NCI-H2107 treated with DMSO at 0.1 percent for 48 hours (cell line): ENCODE results near the gene LHX1.
A peak's percentile ranks its signal among the peaks of the same experiment; 100 is the strongest.

Experiments
- DNase-seq: peaks from one replicate; lab custom pipeline; 2025; ENCODE audit not compliant: unreplicated experiment; lab: John Stamatoyannopoulos, UW

LHX1 gene

DNA sequence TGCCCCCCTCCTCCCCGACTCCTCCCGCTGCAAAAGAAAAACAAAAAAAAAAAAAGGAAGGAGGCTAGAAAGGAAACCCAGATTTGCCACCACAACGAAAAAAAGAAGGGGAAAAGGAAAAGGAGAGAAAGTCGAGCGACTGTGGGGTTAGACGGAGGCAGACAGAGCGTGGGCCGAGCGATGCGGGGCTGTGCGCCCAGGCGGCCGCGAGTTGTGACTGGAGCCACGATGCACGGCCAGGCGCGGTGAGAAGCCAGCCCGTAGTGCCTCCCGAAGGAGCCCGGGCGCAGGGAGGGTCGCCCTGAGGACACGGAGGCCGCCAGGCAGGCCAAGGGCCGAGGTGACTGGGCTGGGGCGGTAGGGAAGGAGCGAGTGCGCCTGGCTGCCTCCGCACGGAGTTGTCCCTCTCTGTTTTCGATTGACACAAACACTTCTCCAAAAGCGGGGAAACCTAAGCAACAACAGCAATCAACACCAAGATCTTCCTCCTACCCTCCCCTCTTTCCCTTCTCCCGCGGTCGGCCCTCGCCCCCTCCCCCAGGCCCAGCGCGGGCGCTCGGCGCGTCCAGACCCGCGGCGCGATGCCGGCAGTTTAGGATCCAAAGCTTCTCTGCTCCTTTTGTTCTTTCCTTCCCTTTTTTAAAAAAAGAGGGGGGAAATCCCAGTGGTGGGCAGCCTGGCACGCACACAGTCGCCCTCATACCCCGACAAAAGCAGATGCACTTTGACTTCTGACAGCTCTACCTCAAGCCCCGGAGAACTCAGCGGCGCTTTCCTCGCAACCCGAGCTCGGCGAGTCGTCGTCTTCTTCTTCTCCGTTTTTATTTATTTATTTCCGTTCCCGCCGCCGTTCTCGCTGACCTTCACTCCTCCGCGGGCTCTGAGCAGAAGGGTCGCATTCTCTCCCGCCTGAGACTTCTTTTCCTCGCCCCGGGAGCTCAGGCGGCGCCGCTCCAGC is at the start of gene LHX1:
LHX1 (plus strand) TSS at position 475 of the 958 bp plus-strand sequence. CDS start 723 bp downstream, outside the sequence.
- no peak for DNase-seq

DNA sequence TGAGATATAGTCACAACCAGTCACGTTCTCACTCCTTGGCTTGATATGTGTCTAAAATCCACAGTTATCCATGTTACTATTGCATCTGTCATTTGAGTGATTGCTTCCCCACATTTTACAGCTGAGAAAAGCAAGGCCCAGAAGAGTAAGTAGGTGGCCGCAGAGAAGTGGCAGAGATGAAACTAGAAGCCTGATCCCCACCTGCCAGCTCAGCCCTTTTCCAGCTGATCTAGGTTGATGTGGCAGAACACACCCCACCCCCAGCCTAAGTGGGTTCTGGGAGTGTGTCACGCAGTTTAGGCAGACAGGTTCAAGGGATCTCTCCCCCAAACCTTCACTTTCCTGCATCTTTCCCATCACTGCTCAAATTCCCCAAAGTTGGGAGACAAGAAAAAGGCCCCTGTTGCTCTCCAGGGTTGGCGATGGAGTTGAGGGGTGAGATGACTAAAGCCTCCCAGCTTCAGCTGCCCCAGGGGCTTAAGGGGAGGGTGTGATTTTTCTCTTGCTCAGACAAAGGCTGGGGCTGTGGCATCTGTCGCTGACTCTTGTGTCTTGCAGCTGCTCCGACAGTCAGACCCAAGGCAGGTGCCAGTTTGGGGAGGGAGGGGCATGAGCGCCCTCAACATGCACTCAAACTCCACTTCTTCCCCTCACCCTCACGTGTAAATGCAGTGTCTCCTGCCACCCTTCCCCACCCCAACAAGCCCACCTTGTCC is 48.9 kb upstream of the LHX1 start:
- peak; percentile 87 for DNase-seq

DNA sequence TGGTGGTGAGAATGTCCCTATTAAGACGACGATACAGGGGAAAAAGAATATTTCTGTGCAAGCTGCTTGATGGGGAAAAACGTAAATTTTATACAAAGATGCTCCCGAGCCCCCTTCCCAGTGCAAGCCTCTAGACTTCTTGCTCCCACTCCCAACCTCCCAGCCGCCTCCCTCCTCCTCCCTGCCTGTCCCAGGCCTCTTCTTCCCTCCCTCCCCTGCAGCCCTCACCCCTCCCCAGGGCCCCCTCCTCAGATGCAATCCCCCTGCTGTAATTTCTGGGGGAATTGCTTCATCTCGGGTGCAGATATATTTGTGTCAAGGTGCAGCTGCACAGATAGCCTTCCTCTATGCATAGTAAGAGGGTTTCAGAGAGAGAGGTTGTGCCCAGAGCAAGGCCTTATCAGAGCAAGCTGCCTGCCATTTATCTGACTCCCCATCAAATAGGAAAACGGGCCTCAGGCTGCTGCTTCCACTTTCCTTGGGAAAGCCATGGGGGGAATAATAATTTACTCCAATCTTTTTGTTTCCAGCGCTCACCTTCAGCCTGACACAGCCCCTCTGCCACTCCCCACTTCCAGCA is 47.4 kb upstream of the LHX1 start:
- no peak for DNase-seq

DNA sequence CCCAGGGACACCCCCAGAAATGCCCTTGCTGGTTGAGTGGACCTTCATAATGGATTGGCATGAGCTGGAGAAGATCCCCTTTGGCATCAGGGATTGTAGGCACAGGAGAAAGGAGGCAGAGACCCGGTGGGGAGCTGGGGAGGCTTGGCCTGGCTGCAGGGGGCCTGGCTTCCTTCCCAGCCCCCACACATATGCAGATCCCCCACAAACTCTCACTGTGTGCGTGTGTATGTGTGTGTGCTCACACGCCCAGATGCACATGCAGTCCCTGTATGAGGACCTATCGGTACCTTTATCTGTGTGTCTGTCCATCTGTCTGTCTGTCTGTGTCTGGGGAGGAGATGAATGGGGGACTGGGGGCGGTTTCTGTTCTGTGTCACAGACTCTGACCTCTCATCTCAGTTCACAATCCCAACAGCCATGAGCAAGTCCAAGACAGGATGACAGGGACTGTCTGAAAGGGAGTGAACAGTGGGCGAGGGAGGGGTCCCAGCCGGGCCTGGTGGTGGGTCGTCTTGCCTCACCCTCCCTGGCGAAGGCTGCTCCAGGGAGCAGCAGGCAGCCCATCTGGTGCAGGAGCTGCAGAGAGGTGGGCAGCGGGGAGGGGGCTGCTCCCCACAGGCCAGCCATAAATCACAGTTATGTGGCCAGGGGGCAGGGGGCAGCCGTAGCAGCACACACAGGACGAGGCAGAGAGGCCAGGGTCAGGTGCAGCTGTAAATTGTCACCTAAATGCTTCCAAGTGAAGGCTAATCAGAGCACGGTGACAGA is 46.7 kb upstream of the LHX1 start:
- no peak for DNase-seq

DNA sequence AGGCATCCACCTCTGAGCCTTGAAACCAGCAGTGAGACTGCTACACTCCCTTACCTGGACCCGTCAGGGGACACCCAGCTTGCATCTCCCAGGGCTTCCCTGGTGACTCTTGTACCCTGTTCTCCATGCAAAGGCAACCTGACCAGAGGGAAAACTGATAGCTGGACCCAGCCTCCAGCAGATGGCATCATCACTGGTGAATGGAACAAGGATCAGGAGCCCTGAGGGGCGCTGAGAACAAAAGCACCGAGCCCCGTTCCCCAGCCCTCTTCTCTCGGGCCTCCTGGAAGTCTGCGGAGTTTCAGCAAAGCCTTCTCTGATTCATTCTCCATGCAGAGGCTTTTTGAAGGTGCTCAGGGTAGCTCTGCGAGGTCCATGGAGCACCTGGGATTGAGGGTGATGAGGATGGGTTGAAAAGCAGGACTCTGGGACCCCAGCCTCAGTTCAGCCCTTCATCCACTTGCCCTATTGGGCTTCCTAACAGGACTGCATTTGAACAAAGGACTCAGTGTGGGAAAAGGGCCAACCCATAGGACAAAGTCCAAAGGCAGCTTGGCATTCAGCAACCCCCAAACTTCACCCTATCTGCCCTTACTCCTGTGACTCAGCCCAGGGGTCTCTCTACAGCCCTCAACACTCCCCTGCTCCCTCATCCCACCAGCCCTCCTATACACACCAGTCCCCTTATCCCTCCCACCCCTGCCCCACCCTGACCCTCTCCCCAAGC is 45.0 kb upstream of the LHX1 start:
- no peak for DNase-seq

DNA sequence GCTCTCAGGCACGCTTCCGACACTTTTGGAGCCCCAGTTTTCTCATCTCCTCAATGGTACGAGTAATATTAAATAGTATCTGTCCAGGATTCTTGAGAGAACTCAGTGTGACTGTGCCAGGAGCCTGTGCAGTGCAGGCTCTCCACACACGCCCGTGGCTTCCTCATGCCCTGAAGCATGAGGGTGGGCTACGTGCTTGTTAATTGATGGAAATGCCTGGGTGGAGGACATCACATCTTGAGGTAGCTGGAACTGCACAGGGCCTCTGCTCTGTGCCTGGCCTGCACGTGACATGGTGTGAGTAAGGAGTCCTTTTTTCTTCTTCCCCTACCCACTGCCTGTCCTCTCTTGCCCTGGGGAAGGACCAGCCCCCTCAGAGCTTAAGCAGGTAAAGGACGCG is 43.1 kb upstream of the LHX1 start:
- no peak for DNase-seq

DNA sequence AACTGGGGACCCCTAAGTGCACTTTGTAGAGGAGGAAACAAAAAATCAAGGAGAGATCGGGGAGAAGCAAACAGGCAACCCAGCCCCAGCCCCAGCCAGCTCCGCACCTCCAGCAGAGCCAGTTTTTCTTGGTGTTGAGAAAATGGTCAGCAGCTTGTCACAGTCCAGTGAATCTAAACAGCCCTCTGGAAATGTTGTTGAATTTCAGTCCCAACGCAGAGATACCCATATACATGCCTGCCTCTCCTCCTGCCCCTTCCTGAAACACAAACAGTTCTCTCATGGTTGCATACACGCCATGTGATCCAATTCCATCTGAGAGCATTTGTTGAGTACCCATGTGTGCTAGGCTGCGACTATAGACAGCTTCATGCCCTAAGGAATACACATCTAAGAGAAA is 42.4 kb upstream of the LHX1 start:
- no peak for DNase-seq

DNA sequence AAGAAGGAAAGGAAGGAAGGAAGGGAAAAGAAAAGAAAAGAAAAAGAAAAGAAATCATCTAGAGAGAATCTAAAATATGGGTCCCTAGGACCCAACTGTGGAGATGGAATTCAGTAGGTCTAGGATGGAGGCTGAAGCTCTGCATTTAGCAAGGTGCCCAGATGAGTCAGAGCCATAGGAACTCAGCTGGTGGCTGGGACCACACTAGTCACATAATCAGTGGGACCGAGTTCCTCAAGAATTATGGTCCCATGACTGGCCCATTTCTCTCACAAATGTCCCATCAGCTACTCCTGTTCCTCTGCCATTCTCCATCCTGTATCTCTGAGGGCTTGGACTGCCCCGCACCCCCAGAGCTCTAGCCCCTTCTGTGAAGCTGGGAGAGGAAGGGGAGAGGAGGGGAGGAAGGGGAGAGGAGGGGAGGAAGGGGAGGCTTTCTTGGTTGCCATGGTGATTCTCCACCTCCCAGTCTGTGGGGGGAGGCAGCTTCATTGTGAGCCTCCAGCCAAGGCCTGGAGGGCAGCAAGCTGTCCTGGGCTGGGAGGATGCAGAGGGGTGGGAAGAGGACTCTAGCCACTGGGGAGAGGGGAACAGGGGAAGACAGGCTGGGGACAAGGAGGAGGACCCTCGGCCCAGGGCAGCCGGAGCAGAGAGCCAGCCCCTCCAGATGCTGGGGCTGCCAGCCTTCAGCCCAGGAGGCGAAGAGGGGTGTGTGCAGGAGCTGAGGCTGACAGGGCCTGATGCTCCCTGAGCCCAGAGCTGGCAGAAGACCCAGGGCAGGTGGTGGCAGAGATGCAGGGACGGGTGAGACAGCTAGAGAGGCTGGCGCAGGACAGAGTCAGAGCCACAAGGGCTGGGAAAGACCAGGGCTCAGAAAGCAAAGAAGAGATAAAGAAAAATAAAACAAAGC is 37.8 kb upstream of the LHX1 start:
- no peak for DNase-seq

DNA sequence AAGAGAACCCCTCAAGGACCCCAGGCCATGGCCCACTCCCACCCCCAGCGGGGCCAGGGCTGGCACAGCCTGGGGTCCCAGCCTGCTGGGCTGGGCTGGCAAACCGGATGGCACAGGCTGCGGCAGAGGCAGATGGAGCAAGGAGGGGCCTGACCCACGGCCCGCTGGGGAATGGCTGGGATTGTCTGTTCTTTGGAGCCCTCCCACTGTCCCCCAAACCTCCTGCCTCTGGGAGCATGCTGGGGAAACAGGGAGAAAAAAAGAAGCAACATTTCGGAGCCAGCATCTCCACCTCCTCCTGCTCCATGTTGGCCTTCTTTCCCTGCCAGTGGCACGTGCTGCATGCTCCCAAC is 37.1 kb upstream of the LHX1 start:
- DNase-seq: no peak

DNA sequence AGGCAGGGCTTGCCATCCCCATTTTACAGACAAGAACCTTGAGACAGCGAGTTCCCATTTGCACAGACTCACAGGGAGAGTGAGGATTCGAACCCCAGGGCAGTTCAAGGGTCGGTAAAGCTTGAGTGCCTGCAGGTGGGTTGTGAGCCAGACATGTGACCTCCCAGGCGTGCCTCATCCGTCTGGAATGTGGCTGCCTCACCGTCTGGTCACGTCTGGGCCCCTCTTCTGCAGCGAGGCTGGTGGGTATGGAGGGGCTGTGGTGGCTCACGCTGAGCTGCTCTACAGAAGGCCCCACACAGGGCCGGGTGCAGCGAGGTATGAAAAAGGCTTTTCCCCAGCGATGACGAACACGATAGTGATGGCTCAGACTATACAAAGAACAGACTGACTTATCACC is 35.8 kb upstream of the LHX1 start:
- DNase-seq: no peak

DNA sequence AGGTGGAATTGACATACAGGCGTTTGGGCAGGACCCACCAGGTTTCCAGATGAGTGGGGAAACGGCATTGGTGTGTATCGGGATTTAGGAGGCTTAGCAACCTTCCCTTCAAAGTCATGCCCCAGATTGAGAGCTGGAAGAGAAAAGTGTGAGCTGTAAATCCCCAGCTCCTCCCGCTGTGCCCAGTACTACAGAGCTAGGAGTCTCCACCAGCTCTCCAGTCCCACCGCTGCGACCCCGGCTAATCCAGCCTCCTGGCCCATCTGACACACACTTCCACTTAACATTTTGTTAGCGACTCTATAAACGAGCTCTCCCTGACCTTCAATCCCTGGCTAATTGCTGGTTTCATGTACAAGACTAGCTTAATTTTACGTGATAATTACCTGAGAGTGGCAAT is 29.9 kb upstream of the LHX1 start:
- no peak for DNase-seq

DNA sequence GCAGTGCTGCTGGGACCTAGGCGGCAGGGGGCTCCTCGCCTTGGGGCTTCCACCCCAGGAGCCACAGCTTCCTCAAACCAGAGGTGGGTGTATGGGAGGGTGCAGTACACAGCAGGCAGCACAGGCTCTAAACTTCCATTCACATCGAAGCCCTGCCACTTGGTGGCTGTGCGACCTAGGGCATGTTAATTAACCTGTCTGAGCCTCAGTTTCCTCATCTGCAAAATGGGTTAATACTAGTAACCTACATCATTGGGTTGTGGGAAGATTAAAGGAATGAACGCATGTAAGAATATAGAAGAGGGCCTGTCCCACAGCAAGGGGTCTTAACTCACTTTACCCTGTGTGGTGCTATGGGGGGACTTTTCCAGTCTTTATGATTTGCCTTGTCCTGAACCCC is 26.8 kb upstream of the LHX1 start:
- DNase-seq: no peak

DNA sequence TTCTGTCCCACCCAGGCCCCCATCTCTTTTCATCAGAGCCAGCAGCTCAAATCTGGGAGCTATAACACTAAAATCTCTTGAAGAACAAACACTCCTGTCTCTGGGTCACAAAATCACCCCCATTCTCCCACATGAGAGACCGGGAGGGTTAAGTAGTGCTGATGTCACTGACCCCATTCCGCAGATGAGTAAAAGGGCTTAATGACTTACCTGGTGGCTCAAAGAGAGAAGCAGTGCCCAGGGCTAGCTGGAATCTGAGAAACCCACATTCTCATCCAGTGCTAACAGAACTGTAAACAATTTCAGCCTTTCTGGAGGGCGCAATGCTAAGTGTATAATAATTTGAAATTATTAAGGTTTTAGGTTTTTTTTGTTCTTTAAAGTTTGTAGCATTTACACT is 26.3 kb upstream of the LHX1 start:
- no peak for DNase-seq

DNA sequence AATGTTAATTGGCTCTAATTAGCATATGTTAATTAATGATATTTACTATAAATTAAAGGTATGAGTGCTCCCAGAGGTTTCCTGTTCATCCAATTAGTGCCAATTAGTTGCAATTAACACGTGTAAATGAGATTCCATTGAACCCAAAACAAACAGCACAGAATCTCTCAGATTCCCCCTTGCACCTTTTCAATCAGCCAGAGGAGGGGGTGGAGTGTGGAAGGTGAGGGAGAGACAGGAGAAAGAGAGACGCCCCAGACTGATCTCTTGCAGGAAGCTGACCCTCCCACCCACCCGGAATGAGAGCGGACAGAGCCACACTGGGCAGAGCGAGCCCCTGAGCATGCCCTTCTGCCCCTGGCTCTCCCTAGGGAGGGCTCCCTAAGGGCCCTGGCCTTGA is 24.1 kb upstream of the LHX1 start:
- no peak for DNase-seq

DNA sequence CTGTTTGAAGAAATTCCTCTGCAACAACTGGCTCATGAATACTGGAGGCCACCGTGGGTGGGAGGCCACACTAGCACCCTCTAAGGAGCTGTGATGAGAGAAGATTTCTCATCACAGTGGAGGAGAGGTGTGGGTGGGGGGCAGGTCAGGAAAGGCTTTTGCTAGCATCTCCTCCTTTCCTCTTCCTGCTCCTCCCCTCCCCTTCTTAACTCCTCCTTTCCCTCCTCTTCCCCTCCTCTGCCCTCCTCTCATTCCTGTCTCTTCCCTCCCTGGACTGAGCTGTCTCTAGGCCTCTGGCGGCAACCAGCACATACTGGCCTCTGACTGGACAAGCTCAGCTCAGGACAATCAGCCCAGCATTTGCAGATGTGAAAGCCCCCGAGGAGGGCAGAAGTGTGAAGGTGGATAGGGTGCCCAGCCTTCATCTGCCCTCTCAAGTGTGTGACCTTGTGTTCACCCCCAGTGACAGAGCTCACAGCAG is 19.0 kb upstream of the LHX1 start:
- no peak for DNase-seq

DNA sequence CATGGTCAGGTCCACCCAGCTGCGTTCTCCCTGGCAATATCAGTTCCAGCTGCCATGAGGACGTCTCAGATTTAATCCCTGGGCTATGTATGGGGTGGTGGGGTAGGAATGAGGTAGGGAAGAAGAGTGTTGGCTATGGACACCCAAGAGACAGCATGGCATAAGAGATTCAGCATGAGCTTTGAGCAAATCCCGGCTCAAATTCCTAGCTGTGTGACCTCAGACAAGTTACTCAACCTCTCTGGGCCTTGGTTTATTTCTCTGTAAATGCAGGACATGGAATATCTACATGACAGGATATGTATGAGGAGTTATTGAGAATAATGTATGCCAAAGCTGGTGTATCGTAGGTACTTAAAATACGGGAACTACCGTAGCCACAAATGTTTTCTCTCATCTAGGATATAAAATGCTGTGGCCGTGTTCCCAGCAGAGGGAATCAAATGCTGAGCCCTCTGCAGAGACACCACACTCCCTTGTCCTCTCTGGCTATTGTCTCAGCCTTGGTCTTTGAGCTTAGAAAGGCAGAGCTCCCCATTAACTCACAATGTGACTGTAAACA is 17.8 kb upstream of the LHX1 start:
- DNase-seq: no peak

DNA sequence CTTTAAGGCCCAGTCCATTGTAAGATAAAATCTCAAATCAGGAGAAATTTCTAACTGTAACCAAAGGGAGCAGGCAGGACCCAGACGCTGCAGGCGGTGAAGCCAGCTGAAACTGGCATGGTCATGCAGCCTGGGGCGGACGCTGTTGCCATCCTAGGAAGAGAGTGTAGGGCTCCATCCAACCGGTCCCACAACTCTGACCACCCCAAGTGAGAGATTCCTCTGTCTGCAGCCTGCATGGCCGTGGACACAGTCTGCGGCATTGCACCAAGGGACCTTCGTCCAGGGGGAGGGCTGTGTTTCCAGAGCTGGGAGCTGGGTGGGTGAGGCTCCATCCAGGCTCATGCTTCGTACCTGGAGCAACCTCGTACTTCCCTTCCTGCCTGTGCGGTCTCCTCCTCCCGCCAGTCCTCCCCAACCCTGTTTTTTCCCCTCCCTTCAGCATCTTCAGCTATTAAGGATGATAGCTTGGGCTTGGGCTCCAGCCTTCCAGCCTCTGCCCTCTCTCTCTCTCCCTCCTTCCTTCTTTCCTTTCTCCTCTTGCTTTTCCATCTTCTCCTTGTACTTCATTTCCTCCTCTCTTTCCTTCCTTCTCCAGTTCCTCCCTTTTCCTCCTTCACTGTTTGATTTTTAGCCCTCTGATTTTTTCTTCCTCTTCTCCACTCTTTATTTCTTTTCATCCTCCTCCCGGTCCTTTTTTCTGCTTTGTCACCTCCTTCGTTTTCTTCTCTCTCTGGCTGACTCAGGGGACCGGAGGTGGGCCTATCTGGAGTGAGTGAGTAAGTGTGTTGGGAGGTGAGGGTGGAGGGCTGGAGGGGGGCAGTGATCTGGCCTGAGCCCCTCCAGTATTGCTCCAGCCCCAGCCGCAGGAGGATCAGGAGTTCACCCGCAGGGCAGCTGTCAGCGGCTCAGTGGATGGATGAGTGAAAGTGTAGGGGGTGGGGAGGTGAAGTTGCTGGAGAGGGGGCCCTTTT is 17.0 kb upstream of the LHX1 start:
- no peak for DNase-seq
